HepG2 (cell line): ENCODE data around the gene JAK2.
A peak's percentile ranks its signal among the peaks of the same experiment; 100 is the strongest.

Source experiments
- BHLHE40 ChIP-seq: IDR thresholded peaks from 2 replicates; pipeline ENCODE4 v1.6.1; 2011; ENCODE audit warnings: low read length, improper control_type of control experiment
- CCAR2 ChIP-seq: fragments of 200-400 bp; formaldehyde crosslinking; optimal IDR thresholded peaks from 2 replicates; pipeline ENCODE3; 2018; ENCODE audit warnings: low read depth, mild to moderate bottlenecking, low read length, moderate library complexity
- HCFC1 ChIP-seq: fragments of 150-350 bp; IDR thresholded peaks from 2 replicates; pipeline ENCODE4 v1.6.1; 2014; ENCODE audit warnings: low read depth, low read length
- POLR2A ChIP-seq, 2 experiments: IDR thresholded peaks; 2 replicates each; pipeline ENCODE4 v1.6.1; 2011; ENCODE audit warnings: low read depth in 2 of 2, low read length in 2 of 2, mild to moderate bottlenecking in 1 of 2, moderate library complexity in 1 of 2; ENCODE audit not compliant: insufficient read depth in 1 of 2
- SMYD3 ChIP-seq: sonication (generic); formaldehyde crosslinking; IDR thresholded peaks from 2 replicates; pipeline ENCODE4 v1.8.1; 2023; ENCODE audit warnings: mild to moderate bottlenecking, missing genetic modification reagents
- ZNF225 ChIP-seq: sonication (generic); formaldehyde crosslinking; IDR thresholded peaks from 2 replicates; pipeline ENCODE4 v1.4.0; 2020; ENCODE audit warnings: mild to moderate bottlenecking, missing genetic modification reagents

DNA sequence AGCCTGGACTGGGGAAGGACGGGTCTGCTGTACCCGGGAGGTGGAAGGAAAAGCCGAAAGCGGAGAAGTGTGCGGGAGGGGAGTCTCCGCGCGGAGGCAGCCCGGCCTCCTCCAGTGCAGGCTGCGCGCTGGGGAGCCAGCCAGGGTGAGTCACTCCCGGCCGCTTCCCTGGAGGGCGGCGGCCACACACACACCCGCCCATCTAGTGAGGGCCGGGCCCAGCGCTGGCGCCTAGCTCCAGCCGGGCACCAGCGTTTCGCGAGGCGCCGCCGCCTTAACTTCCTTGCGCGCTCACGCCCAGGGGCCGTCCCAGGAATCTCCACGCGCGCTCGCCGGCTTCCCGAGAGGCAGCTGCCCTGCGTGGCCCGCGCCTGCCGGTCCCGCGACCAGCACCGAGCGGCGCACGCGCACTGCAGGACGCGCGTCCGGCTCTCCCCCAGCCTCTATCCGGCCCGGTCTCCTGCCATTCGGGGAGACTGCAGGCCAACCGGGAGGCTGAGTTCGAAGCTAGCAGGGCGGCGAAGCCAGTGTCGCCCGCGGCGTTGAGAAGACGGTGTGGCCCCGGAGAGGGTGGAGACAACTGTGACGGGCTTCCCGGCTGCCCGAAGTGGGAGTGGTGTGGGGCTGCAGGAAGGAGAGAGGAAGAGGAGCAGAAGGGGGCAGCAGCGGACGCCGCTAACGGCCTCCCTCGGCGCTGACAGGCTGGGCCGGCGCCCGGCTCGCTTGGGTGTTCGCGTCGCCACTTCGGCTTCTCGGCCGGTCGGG, at the start of gene JAK2:
- TF ChIP-seq POLR2A (IDR thresholded peaks at IDR 0.05; ENCODE audit: insufficient read depth in 1 of 2, low read depth in 2 of 2, low read length in 2 of 2) (peak; percentile 69 to 70), BHLHE40 (0 out of 2 replicates have a peak, but pooled peaks have one; percentile 4), SMYD3 (CRISPR knock-in tag) (no peak), ZNF225 (CRISPR knock-in tag) (peak; percentile 64; the same call in 1 of the 2 replicates), CCAR2 (no peak), HCFC1 (no peak)
